D341Med (cell line): ENCODE measurements around the gene RAD51B.
"Not testable (repeated sequence)": the region's sequence is repeated elsewhere in the genome, so short reads cannot be mapped to it uniquely, and the experiment has no call there.

Experiments
- DNase-seq: peaks from one replicate; pipeline ENCODE4 v3.0.0; 2012; ENCODE audit warnings: low spot score

The RAD51B gene

DNA sequence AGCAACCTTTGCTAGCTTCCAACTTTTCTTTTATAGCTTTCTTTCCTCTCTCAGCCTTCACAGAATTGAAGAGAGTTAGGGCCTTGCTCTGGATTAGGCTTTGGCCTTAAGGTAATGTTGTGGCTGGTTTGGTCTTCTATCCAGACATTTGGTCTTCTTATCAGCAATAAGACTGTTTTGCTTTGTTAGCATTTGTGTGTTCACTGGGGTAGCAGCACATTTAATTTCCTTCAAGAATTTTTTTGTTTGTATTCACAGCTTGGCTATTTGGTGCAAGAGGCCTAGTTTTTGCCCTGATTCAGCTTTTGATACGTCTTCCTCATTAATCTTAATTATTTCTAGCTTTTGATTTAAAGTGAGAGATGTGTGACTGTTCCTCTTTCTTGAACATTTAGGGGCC lies 130.8 kb downstream of the RAD51B start:
- DNase-seq, result no peak

DNA sequence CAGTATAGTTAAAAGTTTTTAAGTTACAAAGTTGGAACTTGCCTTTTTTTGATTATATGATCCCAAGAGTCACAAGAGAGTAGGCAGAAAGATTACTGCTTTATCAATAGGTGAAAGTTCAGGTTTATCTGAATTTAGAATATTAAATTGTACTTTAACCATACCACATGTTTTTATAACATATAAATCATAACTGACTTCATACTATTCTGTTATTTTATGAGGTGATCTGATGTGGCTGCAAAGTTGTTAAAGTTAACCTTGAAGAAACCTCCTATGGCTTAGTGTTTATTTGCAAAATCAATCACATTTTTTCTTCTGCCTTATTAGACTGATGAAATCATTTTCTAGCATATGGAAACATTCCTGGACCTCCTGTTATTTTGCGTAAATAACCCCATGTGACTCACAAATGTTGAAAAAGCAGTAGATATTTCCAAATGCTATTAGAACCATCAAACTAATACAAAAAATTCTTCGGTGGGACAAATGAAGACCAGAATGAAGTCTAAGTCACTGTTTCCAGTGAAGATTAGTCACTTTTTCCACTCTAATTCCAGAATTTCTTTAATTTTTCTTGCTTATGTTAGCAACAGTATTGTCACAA lies 132.1 kb downstream of the RAD51B start:
- no peak for DNase-seq

DNA sequence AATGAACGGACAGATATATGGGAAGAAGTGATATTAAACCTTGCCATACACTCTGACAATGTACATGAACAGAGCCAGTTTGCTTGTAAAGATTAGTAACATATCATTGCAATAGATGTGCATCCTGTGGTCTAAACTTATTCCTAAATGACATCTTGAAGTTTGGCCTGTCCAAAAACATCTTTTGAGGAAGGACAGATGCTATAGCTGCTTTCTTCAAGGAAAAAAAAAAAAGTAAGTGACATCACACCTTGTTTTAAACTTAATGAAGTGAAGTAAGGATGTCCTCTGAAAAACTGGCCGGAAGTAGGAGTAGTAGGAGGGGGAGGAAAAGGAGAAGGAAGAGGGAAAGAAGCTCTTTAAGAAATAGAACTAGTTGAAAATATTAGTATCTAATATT lies 132.8 kb downstream of the RAD51B start:
- no peak for DNase-seq

GRCh38 chr14:67952786-67953185 lies 133.2 kb downstream of the RAD51B start:
- no peak for DNase-seq

DNA sequence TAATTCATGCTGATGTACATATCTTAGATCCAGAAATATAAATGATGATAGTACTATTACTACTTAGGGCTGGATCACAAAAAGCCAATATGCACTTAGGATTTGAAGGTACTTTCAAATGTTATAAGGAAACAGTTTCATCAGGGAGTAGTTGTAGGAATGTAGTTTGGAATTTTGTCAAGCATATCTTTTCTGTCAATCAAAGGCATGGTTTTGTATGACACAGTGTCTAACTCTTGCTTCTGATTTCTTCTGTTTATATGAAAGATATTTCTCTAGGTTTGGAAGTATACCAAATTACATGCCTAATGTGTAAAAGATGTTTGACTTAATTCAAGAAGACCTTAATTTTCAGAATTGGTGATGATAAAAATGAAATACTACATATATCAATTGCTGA lies 135.7 kb downstream of the RAD51B start:
- DNase-seq, result no peak

DNA sequence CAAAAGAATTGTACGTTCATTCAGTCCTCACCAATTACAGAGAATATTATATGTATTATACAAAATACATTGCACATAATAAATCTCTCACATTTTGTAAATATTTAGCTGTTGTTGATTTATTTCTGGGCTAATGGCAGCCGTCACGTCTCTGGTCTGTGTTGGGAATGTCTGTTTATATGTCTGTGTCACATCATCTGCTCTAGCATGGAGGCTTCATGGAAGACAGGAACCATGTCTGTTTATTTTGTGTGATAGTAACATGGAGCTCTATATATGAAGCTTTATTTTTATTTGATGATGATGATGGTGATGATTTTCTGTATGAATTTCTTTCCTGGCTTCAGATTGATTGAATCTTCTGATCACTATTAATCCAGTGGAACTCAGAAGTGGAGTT lies 138.4 kb downstream of the RAD51B start:
- no peak for DNase-seq

DNA sequence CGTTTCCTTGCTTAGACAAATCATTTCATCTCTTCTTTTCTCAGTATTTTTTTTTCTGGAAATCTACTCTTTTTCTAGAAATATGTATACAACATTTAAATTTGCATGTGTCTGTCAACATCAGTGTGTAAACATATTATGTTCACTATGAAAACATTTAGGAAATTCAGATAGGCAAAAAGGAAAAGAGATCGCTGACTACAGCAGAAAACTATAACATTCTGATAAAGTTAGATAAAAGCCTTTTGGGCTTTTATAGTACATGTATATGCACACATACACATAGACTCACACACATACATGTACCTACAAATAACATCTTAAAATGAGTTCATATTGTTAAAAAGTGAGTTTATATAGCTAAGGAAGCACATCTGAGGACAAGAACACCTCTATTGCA lies 142.1 kb downstream of the RAD51B start:
- DNase-seq, result no peak

DNA sequence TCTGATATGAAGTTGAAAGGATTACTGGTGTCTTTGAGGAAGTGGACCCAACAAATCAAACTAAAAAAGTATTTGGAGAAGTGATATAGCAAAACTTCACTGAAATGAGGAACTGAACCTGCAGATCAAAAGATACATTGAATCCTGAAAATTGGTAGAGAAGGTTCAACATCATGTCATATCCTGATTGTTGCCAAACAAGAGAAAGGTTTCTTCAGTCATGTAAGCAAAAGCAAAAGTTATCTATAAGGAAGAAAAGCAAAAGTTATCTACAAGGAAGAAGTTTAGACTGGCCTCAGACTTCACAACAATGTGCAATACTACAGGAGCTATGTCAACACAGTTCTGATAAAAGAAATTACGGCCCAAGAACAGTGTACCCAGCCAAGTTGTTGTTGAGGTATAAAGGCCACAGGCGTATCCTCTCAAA lies 142.7 kb downstream of the RAD51B start:
- no peak for DNase-seq

GRCh38 chr14:67963545-67963944 lies 144.0 kb downstream of the RAD51B start:
- no peak for DNase-seq

- DNase-seq, result no peak
These were observed 144.6 kb downstream of the RAD51B start for GRCh38 chr14:67963960-67964812.

GRCh38 chr14:67965696-67966095 lies 146.1 kb downstream of the RAD51B start:
- DNase-seq, result no peak

- DNase-seq, result no peak
These were observed 147.6 kb downstream of the RAD51B start for GRCh38 chr14:67967206-67967605.

DNA sequence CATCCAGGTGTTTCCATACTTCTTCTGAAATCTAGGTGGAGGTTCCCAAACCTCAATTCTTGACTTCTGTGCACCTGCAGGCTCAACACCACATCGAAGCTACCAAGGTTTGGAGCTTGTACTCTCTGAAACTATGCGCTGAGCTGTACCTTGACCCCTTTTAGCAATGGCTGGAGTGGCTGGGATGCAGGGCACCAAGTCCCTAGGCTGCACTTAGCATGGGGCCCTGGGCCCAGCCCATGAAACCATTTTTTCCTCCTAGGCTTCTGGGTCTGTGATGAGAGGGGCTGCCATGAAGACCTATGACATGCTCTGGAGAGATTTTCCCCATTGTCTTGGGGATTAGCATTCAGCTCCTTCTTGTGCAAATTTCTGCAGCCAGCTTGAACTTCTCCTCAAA lies 148.4 kb downstream of the RAD51B start:
- DNase-seq, result not testable (repeated sequence)

- DNase-seq, result no peak
These were observed 151.3 kb downstream of the RAD51B start for GRCh38 chr14:67970923-67971322.

GRCh38 chr14:67971627-67972625 lies 152.3 kb downstream of the RAD51B start:
- DNase-seq, result no peak

GRCh38 chr14:67973436-67973835 lies 153.9 kb downstream of the RAD51B start:
- no peak for DNase-seq

GRCh38 chr14:67975470-67975869 lies 155.9 kb downstream of the RAD51B start:
- DNase-seq, result no peak

- DNase-seq, result no peak
These were observed 158.0 kb downstream of the RAD51B start for GRCh38 chr14:67977434-67978034.

- no peak for DNase-seq
These were observed 159.2 kb downstream of the RAD51B start for GRCh38 chr14:67978749-67979148.

DNA sequence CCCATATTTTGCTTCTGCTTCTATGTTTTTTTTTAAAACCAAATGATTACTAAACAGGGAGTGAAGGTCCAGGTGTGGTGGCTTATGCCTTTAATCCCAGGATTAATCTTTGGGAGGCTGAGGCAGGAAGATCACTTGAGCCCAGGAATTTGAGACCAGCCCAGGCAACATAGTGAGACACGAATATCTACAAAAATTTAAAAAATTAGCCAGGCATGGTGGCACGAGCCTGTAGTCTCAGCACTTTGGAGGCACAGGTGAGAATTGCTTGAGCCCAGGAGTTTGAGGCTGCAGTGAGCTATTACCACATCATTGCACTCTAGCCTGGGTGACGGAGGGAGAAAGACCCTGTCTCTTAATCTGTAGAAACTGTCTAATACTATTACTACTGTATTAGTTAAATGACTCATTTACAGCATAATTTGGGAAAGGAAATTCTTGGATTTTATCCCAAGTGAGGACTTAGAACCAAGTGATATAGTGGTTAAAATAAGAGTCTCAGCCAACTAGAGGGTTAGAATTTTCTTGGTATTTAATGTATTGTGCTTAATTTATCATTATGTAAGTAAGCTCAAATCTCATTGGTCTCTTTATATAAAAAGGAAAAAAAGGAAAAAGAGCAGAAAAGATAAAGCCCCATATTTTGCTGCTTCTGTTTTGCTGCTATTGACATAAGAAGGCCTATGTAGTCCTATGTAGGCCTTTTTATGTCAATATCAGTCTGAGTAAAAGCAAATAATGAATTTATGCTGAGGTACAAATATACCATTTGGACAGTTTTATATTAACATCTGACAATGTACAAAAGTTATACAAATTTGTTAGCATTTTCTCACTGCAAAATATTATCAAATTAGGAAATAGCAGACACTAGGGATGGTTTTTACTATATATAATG lies 163.4 kb downstream of the RAD51B start:
- DNase-seq, result no peak

GRCh38 chr14:67984274-67984673 lies 164.7 kb downstream of the RAD51B start:
- DNase-seq, result no peak
